Measurements from ENCODE around the gene EEA1. TPM values are rescaled to one million over a fixed set of nuclear protein-coding genes. Genes with fewer than 3 reads are reported as not detected.

The EEA1 gene
- total RNA-seq, 4 donors from 2014 or later: 17.2 to 58.1 (median 31.0) TPM

DNA sequence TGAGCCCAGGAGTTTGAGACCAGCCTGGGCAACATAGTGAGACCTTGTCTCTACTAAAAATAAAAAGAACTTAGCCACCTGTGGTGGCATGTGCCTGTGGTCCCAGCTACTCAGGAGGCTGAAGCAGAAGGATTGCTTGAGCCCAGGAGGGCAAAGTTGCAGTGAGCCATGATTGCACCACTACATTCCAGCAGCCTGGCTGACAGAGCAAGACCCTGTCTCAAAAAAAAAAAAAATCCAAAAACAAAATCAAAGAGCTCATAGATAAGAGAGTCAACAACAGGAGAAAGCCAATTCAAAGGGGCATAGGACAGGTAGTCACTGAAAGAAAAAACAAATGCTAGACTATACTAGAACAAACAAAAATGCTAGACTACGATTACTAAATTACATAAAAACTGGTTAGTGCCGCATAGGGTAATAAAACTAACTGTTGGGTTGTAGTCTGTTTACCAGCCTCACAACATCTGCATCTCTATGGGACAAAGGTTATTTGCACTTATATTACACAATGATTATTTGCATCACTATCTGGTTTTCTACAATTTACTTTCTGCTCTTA lies 16.6 kb upstream of the EEA1 start:
- WGBS, 2 donors: 83 to 93% methylated on average over 2 of the region's 2 CpGs
- intact Hi-C loops (cut with DNase I): no loop called here
- H3K4me3 ChIP-seq: no peak overlapping the region
- H3K27ac ChIP-seq: no peak overlapping the region
- TF ChIP-seq, protein P1, sequence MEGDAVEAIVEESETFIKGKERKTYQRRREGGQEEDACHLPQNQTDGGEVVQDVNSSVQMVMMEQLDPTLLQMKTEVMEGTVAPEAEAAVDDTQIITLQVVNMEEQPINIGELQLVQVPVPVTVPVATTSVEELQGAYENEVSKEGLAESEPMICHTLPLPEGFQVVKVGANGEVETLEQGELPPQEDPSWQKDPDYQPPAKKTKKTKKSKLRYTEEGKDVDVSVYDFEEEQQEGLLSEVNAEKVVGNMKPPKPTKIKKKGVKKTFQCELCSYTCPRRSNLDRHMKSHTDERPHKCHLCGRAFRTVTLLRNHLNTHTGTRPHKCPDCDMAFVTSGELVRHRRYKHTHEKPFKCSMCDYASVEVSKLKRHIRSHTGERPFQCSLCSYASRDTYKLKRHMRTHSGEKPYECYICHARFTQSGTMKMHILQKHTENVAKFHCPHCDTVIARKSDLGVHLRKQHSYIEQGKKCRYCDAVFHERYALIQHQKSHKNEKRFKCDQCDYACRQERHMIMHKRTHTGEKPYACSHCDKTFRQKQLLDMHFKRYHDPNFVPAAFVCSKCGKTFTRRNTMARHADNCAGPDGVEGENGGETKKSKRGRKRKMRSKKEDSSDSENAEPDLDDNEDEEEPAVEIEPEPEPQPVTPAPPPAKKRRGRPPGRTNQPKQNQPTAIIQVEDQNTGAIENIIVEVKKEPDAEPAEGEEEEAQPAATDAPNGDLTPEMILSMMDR (IDR thresholded peaks at IDR 0.05): no peak
- TF ChIP-seq POLR2A (IDR thresholded peaks at IDR 0.05): no peak
- H3K4me1 ChIP-seq: peaks cover 0 to 2% (median 0%) of the 10 kb centered on the region in 3 donors
- no peaks in the 10 kb centered on the region for H3K36me3 ChIP-seq
- DNase-seq: no peak
- no peaks in the 10 kb centered on the region for H3K9me3 ChIP-seq
- H3K27me3 ChIP-seq: no peaks in the 10 kb centered on the region

DNA sequence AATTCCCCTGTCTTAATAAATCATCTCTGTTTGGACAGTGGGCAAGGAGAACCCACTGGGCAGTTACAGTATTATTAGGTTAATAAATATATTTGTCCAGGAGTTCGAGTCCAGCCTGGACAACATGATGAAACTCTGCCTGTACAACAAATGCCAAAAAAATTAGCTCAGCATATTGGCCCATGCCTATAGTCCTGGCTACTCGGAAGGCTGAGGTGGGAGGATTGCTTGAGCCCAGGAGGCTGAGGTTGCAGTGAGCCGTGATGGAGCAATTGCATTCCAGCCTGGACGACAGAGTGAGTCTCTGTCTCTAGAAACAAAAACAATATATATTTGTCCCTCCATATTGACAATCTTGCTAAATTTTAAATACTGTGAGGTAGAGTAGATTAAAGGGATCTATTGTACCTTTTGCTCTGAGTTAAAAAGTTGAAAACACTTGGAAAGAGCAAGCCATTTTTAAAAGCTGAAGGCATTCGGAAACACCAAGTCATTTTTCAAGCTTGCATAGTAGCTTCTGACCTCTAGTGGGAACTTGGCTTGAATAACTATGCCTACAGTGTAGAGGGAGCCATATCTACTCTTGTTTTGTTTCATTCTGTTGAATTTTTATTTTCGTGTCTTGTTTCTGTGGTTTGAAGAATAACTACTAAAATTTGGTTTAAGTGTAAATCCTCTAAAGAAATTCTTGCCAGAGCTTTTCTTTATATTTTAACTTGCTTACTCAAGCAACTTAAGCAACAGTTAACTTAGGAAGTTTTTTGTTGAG lies 14.6 kb upstream of the EEA1 start:
- no peaks in the 10 kb centered on the region for H3K27me3 ChIP-seq
- H3K4me3 ChIP-seq: no peak overlapping the region
- no peaks in the 10 kb centered on the region for H3K9me3 ChIP-seq
- intact Hi-C loops (cut with DNase I): no loop called here
- TF ChIP-seq, protein P1 (IDR thresholded peaks at IDR 0.05): no peak
- TF ChIP-seq POLR2A (IDR thresholded peaks at IDR 0.05): no peak
- H3K4me1 ChIP-seq: peaks cover 0 to 2% (median 0%) of the 10 kb centered on the region in 3 donors
- no peak overlapping the region for H3K27ac ChIP-seq
- WGBS, 2 donors: 63 to 76% methylated on average over 6 of the region's 6 CpGs
- no peaks in the 10 kb centered on the region for H3K36me3 ChIP-seq
- DNase-seq: no peak

DNA sequence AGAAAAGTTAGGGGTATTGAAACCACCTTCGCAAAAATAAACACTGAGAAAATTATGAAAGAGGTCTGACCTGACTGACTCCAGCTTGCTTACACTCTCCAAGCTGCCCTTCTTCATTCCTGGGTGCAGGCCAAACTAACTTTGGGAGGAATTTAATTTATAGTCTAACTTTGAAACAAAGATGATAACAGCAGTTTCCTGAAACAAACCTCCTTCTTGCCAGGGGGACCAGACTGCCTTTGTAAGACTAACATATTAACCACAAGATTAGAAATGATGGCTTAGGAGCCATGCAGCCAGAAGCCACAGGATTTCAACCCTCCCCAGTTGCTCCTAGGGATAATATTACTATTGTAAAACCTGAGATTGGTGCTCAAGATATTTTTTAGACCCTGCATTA lies 13.8 kb upstream of the EEA1 start:
- TF ChIP-seq POLR2A (IDR thresholded peaks at IDR 0.05): no peak
- TF ChIP-seq, protein P1 (IDR thresholded peaks at IDR 0.05): no peak
- no peaks in the 10 kb centered on the region for H3K36me3 ChIP-seq

DNA sequence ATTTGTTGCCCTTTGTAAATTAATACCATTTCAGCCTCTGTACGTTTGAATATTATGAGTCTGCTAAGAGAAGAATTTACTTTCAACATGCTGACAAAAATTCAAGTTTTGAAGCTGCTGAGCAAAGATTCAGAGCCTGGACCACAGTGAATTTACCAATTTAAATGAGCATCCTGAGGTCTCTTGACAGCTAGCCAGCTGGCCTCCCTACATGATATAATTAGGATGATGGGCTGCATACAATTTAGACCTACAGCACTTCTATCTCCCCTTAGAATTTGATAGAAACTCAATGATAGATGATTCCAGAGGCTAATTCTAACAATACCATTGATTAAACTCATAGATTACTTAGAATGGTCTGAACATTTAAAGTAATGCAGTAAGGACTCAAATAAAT lies 10.0 kb upstream of the EEA1 start:
- H3K4me3 ChIP-seq: no peak overlapping the region
- intact Hi-C loops (cut with DNase I): no loop called here
- DNase-seq: no peak
- 50 to 73% methylated on average over 1 of the region's 1 CpG for WGBS, 2 donors
- TF ChIP-seq, protein P1 (IDR thresholded peaks at IDR 0.05): no peak
- TF ChIP-seq POLR2A (IDR thresholded peaks at IDR 0.05): no peak
- H3K27ac ChIP-seq: no peak overlapping the region
- H3K4me1 ChIP-seq: peaks cover 0 to 2% (median 0%) of the 10 kb centered on the region in 3 donors
- no peaks in the 10 kb centered on the region for H3K9me3 ChIP-seq
- no peaks in the 10 kb centered on the region for H3K27me3 ChIP-seq
- H3K36me3 ChIP-seq: no peaks in the 10 kb centered on the region

More for the DNA sequence above, 13.8 kb upstream of the EEA1 start:
- intact Hi-C loops (cut with DNase I): no loop called here
- Histone ChIP-seq H3K27me3 (no peaks in the 10 kb centered on the region), H3K27ac (no peak overlapping the region), H3K4me3 (no peak overlapping the region), H3K4me1 (peaks cover 0 to 2% (median 0%) of the 10 kb centered on the region in 3 donors), H3K9me3 (no peaks in the 10 kb centered on the region)
- no peak for DNase-seq
- WGBS, 2 donors: 44 to 53% methylated on average over 1 of the region's 1 CpG

DNA sequence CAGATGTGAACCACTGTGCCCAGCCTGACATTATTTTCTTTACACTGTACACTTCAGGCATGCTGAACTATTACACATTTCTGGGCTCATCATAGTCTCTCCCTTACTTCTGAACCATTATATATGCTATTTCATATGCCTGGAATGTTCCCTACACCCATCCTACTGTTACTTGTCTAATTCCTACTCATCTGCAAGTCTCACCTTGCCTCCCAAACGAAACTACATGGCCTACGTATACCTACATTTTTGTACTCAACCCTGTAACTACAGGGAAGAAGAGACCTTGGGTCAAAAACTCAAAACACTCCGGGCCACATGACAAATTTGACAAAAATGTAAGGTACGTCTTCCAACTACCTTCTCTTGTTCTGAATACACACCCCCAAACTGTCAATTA lies 9.5 kb upstream of the EEA1 start:
- WGBS, 2 donors: 51 to 54% methylated on average over 4 of the region's 4 CpGs
- H3K36me3 ChIP-seq: no peaks in the 10 kb centered on the region
- no peak for TF ChIP-seq POLR2A (IDR thresholded peaks at IDR 0.05)
- TF ChIP-seq, protein P1 (IDR thresholded peaks at IDR 0.05): no peak
- no peak for DNase-seq
- no peak overlapping the region for H3K4me3 ChIP-seq
- H3K27me3 ChIP-seq: no peaks in the 10 kb centered on the region
- intact Hi-C loops (cut with DNase I): no loop called here
- H3K9me3 ChIP-seq: no peaks in the 10 kb centered on the region
- no peak overlapping the region for H3K27ac ChIP-seq
- peaks cover 0 to 2% (median 0%) of the 10 kb centered on the region in 3 donors for H3K4me1 ChIP-seq

Data from esophagus squamous epithelium (tissue), 5 donors.